Heart right ventricle (tissue), 16 donors: Measurements from ENCODE around the gene ARL6IP4. TPM values are rescaled to one million over a fixed set of nuclear protein-coding genes. Genes with fewer than 3 reads are reported as not detected.

ENCODE experiments used
- ATAC-seq, 8 donors: fragments of 200-7000 bp; cut with Tn5 transposase; one replicate each; pipeline ENCODE4 v1.9.1; 2020; ENCODE audit warnings: mild to moderate bottlenecking in 8 of 8, moderate library complexity in 8 of 8, moderate number of reproducible peaks in 1 of 8
- DNase-seq, 2 donors: peaks; one replicate each; pipeline ENCODE4 v3.0.0-alpha.2; 2020
- H3K27ac ChIP-seq, 10 donors: fragments of 200-600 bp; sonication (generic) in 2 of 10; one replicate each; pipeline versions ENCODE4 v1.5.0 to v1.8.0; 2020 to 2022; ENCODE audit warnings: mild to moderate bottlenecking in 3 of 10
- H3K27me3 ChIP-seq, 7 donors: fragments of 200-600 bp; one replicate each; pipeline ENCODE4 v1.8.0; 2021 to 2022; ENCODE audit warnings: mild to moderate bottlenecking in 2 of 7
- H3K36me3 ChIP-seq, 9 donors: fragments of 200-600 bp; sonication (generic) in 1 of 9; one replicate each; pipeline versions ENCODE4 v1.5.0 to v1.8.0; 2020 to 2022; ENCODE audit warnings: mild to moderate bottlenecking in 2 of 9
- H3K4me1 ChIP-seq, 9 donors: fragments of 200-600 bp; sonication (generic) in 1 of 9; one replicate each; pipeline versions ENCODE4 v1.5.0 to v1.8.0; 2020 to 2022; ENCODE audit warnings: mild to moderate bottlenecking in 4 of 9
- H3K4me3 ChIP-seq, 10 donors: fragments of 200-600 bp; sonication (generic) in 2 of 10; one replicate each; pipeline versions ENCODE4 v1.5.0 to v1.8.0; 2020 to 2022; ENCODE audit warnings: mild to moderate bottlenecking in 7 of 10, moderate library complexity in 2 of 10
- H3K9me3 ChIP-seq, 11 donors: fragments of 200-600 bp in 10 of 11; sonication (generic) in 2 of 11; one replicate each; pipeline versions ENCODE4 v1.5.0 to v1.8.0; 2013 to 2022; ENCODE audit warnings: mild to moderate bottlenecking in 2 of 11, control low read depth in 1 of 11, moderate library complexity in 1 of 11
- WGBS, 2 donors: extraction: QIAGEN DNeasy Blood & Tissue Kit; methylation state at CpG; one replicate each; pipeline ENCODE4 v1.1.7; 2013; ENCODE audit warnings: inconsistent platforms in 1 of 2; 5-methylcytosine and 5-hydroxymethylcytosine counted together
- intact Hi-C, 10 donors: fragments of 100-400 bp; cut with DNase I; formaldehyde crosslinking; loops; one replicate each; pipeline versions ENCODE4 v1.11.1 to v1.14.2; 2022
- polyA plus RNA-seq, 2 donors: library from polyadenylated mRNA; stranded (reverse); fragments of 200-250 nt; gene quantifications; one replicate each; pipeline ENCODE4 v1.2.3, GENCODE V29; 2013
- total RNA-seq, 10 donors: library from RNA; stranded (reverse); fragmentation: NEBNext Ultra II Directional in 3 of 10; extraction: Animal tissue kit (Norgen Biotek cat#: 25700) in 3 of 10; gene quantifications; one replicate each; pipeline versions ENCODE4 v1.2.1 to v1.2.4, GENCODE V29; 2021 to 2023
- TF ChIP-seq, protein P1 (sequence below), 9 donors: fragments of 200-600 bp; sonication (generic) in 2 of 9; IDR thresholded peaks; one replicate each; pipeline versions ENCODE4 v1.5.0 to v1.8.0; 2021 to 2022; ENCODE audit warnings: antibody characterized with exemption in 9 of 9, mild to moderate bottlenecking in 5 of 9, moderate library complexity in 1 of 9
- donor health status: Arrhythmogenic right ventricular cardiomyopathy.
- donor health status: ischemic (EF 13 %, LVEDD 7.1; RV severe dilation, severe dysfunction).
- donor health status: healthy with polysubstance abuse.
- donor health status: DM: no; HTN: yes; CAD: no.
- donor health status: DM: no; HTN: no; CAD: no.
- donor health status: ischemic (EF 25% LVEDD 6.9; RV normal size, moderate dysfunction).
- donor health status: ischemic (EF 25% LVEDD 5.7; RV mildly dilated, moderate dysfunction).
- donor health status: healthy.
- donor health status: DM: yes; HTN: yes; CAD: no.
- donor health status: Ischemic cardiomyopathy.
- donor health status: ischemic (EF 35%, LVEDD 5.7; RV mildly dilated, moderate dysfunction).
- donor health status: nonischemic (EF 11% LVEDD 7.7; RV severe dilation, severe dysfunction).
- donor health status: DM: yes; HTN: yes; CAD: no.
- donor health status: PGD.
- donor health status: ischemic (EF 29% LVEDD 5.4; RV normal size, mild dysfunction).
- donor health status: nonischemic (EF 23%, LVEDD 6.1; RV moderate dilation, normal function).

The ARL6IP4 gene
- total and polyA plus RNA-seq, 12 donors = 125 to 319 (median 145) TPM

DNA sequence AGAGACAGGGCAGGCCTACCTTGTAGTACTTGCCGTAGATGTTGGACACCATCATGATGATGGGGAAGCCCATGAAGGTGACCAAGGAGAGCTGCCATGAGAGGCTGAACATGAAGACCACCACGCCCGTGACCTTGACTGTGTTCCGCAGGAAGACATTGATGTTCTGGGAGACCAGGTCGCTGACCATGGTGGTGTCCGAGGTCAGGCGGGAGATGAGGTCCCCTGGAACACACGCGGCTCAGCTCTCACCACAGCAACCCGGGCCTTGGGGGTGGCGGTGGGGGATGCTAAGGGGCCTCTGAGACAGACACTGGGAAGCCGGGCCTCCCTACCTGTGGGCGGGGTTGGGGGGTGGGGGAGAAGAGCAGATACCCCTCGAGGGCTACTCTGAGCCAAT, 31.9 kb upstream of the ARL6IP4 start:
- H3K36me3 ChIP-seq = peaks cover 0 to 21% (median 0%) of the 10 kb centered on the region in 9 donors
- no peak overlapping the region for H3K4me3 ChIP-seq
- DNase-seq (no peak), ATAC-seq (no peak)
- peaks cover 5 to 53% (median 38%) of the 10 kb centered on the region in 9 donors for H3K4me1 ChIP-seq
- H3K27ac ChIP-seq = no peak overlapping the region
- no peaks in the 10 kb centered on the region for H3K27me3 ChIP-seq
- no peaks in the 10 kb centered on the region for H3K9me3 ChIP-seq
- WGBS, 2 donors = 95% methylated on average over 14 of the region's 14 CpGs
- intact Hi-C loops = loop anchor here in 2 of 10 donors (5.0 kb wide), 2 partner anchors 151 to 156 kb away; no protein-coding TSS in a partner anchor
- TF ChIP-seq, protein P1, sequence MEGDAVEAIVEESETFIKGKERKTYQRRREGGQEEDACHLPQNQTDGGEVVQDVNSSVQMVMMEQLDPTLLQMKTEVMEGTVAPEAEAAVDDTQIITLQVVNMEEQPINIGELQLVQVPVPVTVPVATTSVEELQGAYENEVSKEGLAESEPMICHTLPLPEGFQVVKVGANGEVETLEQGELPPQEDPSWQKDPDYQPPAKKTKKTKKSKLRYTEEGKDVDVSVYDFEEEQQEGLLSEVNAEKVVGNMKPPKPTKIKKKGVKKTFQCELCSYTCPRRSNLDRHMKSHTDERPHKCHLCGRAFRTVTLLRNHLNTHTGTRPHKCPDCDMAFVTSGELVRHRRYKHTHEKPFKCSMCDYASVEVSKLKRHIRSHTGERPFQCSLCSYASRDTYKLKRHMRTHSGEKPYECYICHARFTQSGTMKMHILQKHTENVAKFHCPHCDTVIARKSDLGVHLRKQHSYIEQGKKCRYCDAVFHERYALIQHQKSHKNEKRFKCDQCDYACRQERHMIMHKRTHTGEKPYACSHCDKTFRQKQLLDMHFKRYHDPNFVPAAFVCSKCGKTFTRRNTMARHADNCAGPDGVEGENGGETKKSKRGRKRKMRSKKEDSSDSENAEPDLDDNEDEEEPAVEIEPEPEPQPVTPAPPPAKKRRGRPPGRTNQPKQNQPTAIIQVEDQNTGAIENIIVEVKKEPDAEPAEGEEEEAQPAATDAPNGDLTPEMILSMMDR (IDR thresholded peaks at IDR 0.05) = no peak

DNA sequence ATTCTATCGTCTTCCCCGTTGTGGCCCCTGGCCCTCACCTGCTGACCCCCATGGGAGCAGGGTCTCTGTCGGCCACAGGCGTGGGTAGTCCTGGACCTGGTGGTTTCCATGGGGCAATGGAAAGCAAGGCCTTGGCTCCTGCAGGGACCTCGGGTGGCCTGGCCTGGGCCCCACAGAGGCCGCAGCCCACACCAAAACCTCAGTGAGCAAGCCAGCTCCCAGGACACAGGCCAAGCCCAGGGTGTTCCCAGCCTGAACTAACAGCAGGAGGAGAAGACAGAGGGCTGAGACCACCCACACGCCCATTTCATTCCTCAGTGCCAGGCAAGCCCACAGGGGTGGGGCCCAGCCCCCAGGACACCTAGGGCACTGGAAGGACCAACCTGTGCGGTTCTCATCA, 31.1 kb upstream of the ARL6IP4 start:
- TF ChIP-seq, protein P1 (IDR thresholded peaks at IDR 0.05) = no peak

DNA sequence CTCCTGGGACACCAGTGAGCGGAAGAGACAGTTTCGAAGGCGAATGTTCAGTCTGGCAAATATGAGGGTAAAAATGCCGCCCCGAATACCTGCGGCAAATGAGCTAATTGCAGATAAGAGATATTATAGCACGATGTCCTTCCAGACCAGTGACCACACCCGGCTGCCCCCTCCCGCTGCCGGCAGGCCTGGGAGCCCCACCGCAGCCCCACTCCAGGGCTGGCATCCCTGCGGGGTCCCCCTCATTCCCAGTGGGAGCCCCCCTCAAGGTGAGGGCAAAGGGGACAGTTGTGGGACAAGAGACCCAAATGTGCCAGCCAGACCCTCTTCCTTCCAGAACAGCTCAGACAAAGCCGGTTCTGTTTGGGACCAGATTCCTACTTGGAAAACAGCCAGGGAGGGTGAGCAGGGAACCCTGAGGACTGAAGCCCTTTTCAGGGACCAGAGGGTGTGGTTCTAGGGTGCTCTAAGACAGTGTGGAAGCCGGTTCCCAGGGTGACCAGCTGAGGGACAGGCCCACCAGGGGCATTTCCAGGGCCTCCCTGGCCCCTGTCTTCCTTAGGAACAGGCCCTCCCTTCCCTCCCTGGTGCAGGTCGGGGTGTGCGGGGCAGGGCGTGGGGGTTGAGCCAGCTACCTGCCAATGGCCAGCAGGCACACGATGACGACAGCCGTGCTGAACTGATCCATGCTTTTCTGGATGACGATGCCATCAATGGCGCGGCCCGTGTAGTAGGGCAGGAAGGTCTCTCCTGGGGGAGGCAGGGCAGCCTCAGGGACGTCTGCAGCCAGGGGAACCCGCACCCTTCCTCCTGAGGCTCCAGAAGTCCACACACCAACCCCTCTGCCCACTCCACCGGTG, 30.4 kb upstream of the ARL6IP4 start:
- Histone ChIP-seq H3K27ac (no peak overlapping the region), H3K9me3 (no peaks in the 10 kb centered on the region), H3K4me1 (peaks cover 0 to 39% (median 25%) of the 10 kb centered on the region in 9 donors), H3K27me3 (no peaks in the 10 kb centered on the region), H3K4me3 (no peak overlapping the region), H3K36me3 (peaks cover 0 to 21% (median 0%) of the 10 kb centered on the region in 9 donors)
- TF ChIP-seq, protein P1 (IDR thresholded peaks at IDR 0.05) = no peak
- DNase-seq (no peak), ATAC-seq (no peak)
- WGBS, 2 donors = 88 to 91% methylated on average over 27 of the region's 27 CpGs
- intact Hi-C loops = loop anchor here in 8 of 10 donors (5.0 to 10.0 kb wide), 5 partner anchors 53 to 158 kb away; partner anchors contain the start of gene VPS37B (in 1 of the 8)

More for the DNA sequence above, 31.1 kb upstream of the ARL6IP4 start:
- no peaks in the 10 kb centered on the region for H3K27me3 ChIP-seq
- H3K9me3 ChIP-seq = no peaks in the 10 kb centered on the region
- ATAC-seq (no peak), DNase-seq (no peak)
- H3K27ac ChIP-seq = no peak overlapping the region
- H3K4me3 ChIP-seq = no peak overlapping the region
- peaks cover 3 to 45% (median 31%) of the 10 kb centered on the region in 9 donors for H3K4me1 ChIP-seq
- peaks cover 0 to 21% (median 0%) of the 10 kb centered on the region in 9 donors for H3K36me3 ChIP-seq
- intact Hi-C loops = loop anchor here in 2 of 10 donors (5.0 kb wide), 2 partner anchors 152 to 157 kb away; no protein-coding TSS in a partner anchor
- 92% methylated on average over 8 of the region's 8 CpGs for WGBS, 2 donors

DNA sequence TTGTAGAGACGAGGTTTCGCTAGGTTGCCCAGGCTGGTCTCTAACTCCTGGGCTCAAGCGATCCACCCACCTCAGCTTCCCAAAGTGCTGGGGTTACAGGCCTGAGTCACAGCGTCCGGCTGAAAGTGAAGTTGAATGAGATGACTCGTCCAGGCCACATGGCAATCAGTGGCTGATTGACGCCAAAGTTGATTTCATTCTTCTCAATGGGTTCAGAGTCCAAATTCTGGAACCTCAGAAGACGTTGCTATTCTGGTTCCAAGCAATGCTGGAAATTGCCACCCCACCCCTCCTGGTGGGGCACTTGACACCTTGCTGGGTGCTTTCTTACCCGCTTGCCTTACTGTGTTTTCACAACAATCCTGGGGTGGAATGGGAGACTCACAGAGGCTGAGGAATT, 29.1 kb upstream of the ARL6IP4 start:
- intact Hi-C loops = loop anchor here in 7 of 10 donors (5.0 to 10.0 kb wide), 5 partner anchors 54 to 159 kb away; partner anchors contain the start of gene VPS37B (in 1 of the 7)
- Histone ChIP-seq H3K4me1 (peaks cover 0 to 25% (median 16%) of the 10 kb centered on the region in 9 donors), H3K9me3 (no peaks in the 10 kb centered on the region), H3K4me3 (no peak overlapping the region), H3K27me3 (no peaks in the 10 kb centered on the region), H3K27ac (no peak overlapping the region), H3K36me3 (peaks cover 0 to 16% (median 0%) of the 10 kb centered on the region in 9 donors)
- ATAC-seq = no peak
- no peak for DNase-seq
- TF ChIP-seq, protein P1 (IDR thresholded peaks at IDR 0.05) = no peak
- WGBS, 2 donors = 89 to 91% methylated on average over 9 of the region's 9 CpGs
